SK-N-MC (cell line): Measurements from ENCODE around the gene PLGRKT.
"Not testable (repeated sequence)": the region's sequence is repeated elsewhere in the genome, so short reads cannot be mapped to it uniquely, and the experiment has no call there.

Experiments used
- DNase-seq: peaks from one replicate; pipeline ENCODE4 v3.0.0-alpha.2; 2011; ENCODE audit warnings: low read depth, low spot score
- H3K27ac ChIP-seq: fragments of 200-600 bp; sonication (generic); 2 replicates; pipeline ENCODE4 v1.5.1; 2016; ENCODE audit warnings: mixed run types
- H3K36me3 ChIP-seq: fragments of 200-600 bp; sonication (generic); 2 replicates; pipeline ENCODE4 v1.6.1; 2017; ENCODE audit warnings: antibody characterized with exemption, low read length, mixed read lengths; ENCODE audit not compliant: insufficient read depth
- H3K4me3 ChIP-seq: fragments of 200-600 bp; sonication (generic); 2 replicates; pipeline ENCODE4 v1.5.1; 2016
- H3K9ac ChIP-seq: fragments of 200-600 bp; sonication (generic); 2 replicates; pipeline ENCODE4 v1.8.0; 2017; ENCODE audit warnings: mixed run types, mixed read lengths; ENCODE audit not compliant: insufficient read length
- H3K9me3 ChIP-seq: fragments of 200-600 bp; sonication (generic); 2 replicates; pipeline ENCODE4 v1.6.1; 2017; ENCODE audit warnings: low read depth, mild to moderate bottlenecking, antibody characterized with exemption, low read length, moderate library complexity, mixed read lengths
- EZH2 ChIP-seq: fragments of 200-600 bp; sonication (generic); IDR thresholded peaks from one replicate; pipeline ENCODE4 v1.6.1; 2017; ENCODE audit warnings: antibody characterized with exemption
- FOXP2 ChIP-seq: optimal IDR thresholded peaks from 2 replicates; pipeline ENCODE3; 2011; ENCODE audit warnings: mild to moderate bottlenecking, moderate library complexity; ENCODE audit not compliant: insufficient read depth; ENCODE audit errors: extremely low read length, control extremely low read depth
- POLR2AphosphoS5 ChIP-seq: IDR thresholded peaks from 2 replicates; pipeline ENCODE4 v1.6.1; 2012; ENCODE audit warnings: mild to moderate bottlenecking, low read depth, low read length, borderline replicate concordance

Gene PLGRKT

GRCh38 chr9:5361326-5362010, 76.3 kb downstream of the PLGRKT start:
- Histone ChIP-seq H3K27ac (no peak overlapping the region), H3K9ac (no peak overlapping the region), H3K4me3 (no peak overlapping the region), H3K9me3 (no peaks in the 10 kb centered on the region), H3K36me3 (no peaks in the 10 kb centered on the region)
- TF ChIP-seq EZH2 (no peak), POLR2AphosphoS5 (no peak), FOXP2 (no peak)
- DNase-seq, result no peak

- H3K27ac ChIP-seq, result no peak overlapping the region
- TF ChIP-seq EZH2 (no peak), POLR2AphosphoS5 (no peak), FOXP2 (no peak)
- no peak for DNase-seq
These were observed 77.4 kb downstream of the PLGRKT start for GRCh38 chr9:5360341-5360740.

GRCh38 chr9:5357431-5358105, 80.2 kb downstream of the PLGRKT start:
- H3K9ac ChIP-seq, result no peak overlapping the region
- H3K36me3 ChIP-seq, result no peaks in the 10 kb centered on the region
- no peak overlapping the region for H3K27ac ChIP-seq
- H3K4me3 ChIP-seq, result no peak overlapping the region
- TF ChIP-seq POLR2AphosphoS5 (no peak), FOXP2 (no peak), EZH2 (no peak)
- H3K9me3 ChIP-seq, result no peaks in the 10 kb centered on the region
- no peak for DNase-seq

More at GRCh38 chr9:5360341-5360740, 77.4 kb downstream of the PLGRKT start:
- Histone ChIP-seq H3K36me3 (no peaks in the 10 kb centered on the region), H3K9me3 (no peaks in the 10 kb centered on the region), H3K4me3 (no peak overlapping the region), H3K9ac (no peak overlapping the region)

GRCh38 chr9:5355817-5356216, 81.9 kb downstream of the PLGRKT start:
- Histone ChIP-seq H3K9me3 (no peaks in the 10 kb centered on the region), H3K4me3 (no peak overlapping the region), H3K36me3 (no peaks in the 10 kb centered on the region), H3K9ac (no peak overlapping the region), H3K27ac (no peak overlapping the region)
- no peak for DNase-seq
- TF ChIP-seq FOXP2 (no peak), EZH2 (no peak), POLR2AphosphoS5 (no peak)

GRCh38 chr9:5355226-5355625, 82.5 kb downstream of the PLGRKT start:
- H3K36me3 ChIP-seq, result no peaks in the 10 kb centered on the region
- no peak overlapping the region for H3K4me3 ChIP-seq
- no peaks in the 10 kb centered on the region for H3K9me3 ChIP-seq
- DNase-seq, result no peak
- H3K9ac ChIP-seq, result no peak overlapping the region
- no peak for TF ChIP-seq EZH2
- no peak for TF ChIP-seq POLR2AphosphoS5
- no peak for TF ChIP-seq FOXP2
- H3K27ac ChIP-seq, result no peak overlapping the region

- no peak overlapping the region for H3K4me3 ChIP-seq
- no peak overlapping the region for H3K27ac ChIP-seq
- H3K36me3 ChIP-seq, result no peaks in the 10 kb centered on the region
- TF ChIP-seq FOXP2 (no peak), EZH2 (no peak), POLR2AphosphoS5 (no peak)
- DNase-seq, result no peak
- H3K9me3 ChIP-seq, result no peaks in the 10 kb centered on the region
- no peak overlapping the region for H3K9ac ChIP-seq
These were observed 83.5 kb downstream of the PLGRKT start for GRCh38 chr9:5354184-5354583.

- H3K36me3 ChIP-seq, result no peaks in the 10 kb centered on the region
- H3K27ac ChIP-seq, result no peak overlapping the region
- no peak for TF ChIP-seq FOXP2
- DNase-seq, result no peak
- H3K9ac ChIP-seq, result no peak overlapping the region
- H3K9me3 ChIP-seq, result no peaks in the 10 kb centered on the region
- H3K4me3 ChIP-seq, result no peak overlapping the region
These were observed 85.0 kb downstream of the PLGRKT start for GRCh38 chr9:5352637-5353248.

- not testable (repeated sequence) for H3K9ac ChIP-seq, H3K4me3 ChIP-seq, H3K36me3 ChIP-seq, DNase-seq, H3K27ac ChIP-seq, H3K9me3 ChIP-seq
These were observed 98.4 kb downstream of the PLGRKT start, which contains the start of gene RLN1 for GRCh38 chr9:5338992-5339981. Gene RLN1, minus strand, starts transcription at chr9:5339876. Its CDS starts 130 bp downstream, at chr9:5339746.
